KMS-11 (cell line): ENCODE data around the gene DET1.

ENCODE experiments used
- H2AFZ ChIP-seq: fragments of 200-600 bp; sonication (generic); 2 replicates; pipeline ENCODE4 v1.6.1; 2016; ENCODE audit warnings: antibody characterized with exemption, mixed run types, low read depth
- H3K27ac ChIP-seq: fragments of 200-600 bp; sonication (generic); 2 replicates; pipeline ENCODE4 v1.6.1; 2016; ENCODE audit warnings: mild to moderate bottlenecking, mixed run types
- H3K27me3 ChIP-seq: fragments of 200-600 bp; sonication (generic); 2 replicates; pipeline ENCODE4 v1.6.1; 2017; ENCODE audit warnings: mild to moderate bottlenecking, low read depth, mixed run types, moderate library complexity; ENCODE audit not compliant: insufficient read depth
- H3K36me3 ChIP-seq: fragments of 200-600 bp; sonication (generic); 2 replicates; pipeline ENCODE4 v1.6.1; 2017; ENCODE audit warnings: mild to moderate bottlenecking, mixed run types; ENCODE audit not compliant: insufficient read depth
- H3K4me1 ChIP-seq: fragments of 200-600 bp; sonication (generic); 2 replicates; pipeline ENCODE4 v1.6.1; 2016; ENCODE audit warnings: mild to moderate bottlenecking, low read depth, mixed run types; ENCODE audit not compliant: poor library complexity, severe bottlenecking
- H3K4me2 ChIP-seq: fragments of 200-600 bp; sonication (generic); 2 replicates; pipeline ENCODE4 v1.7.0; 2016; ENCODE audit warnings: mild to moderate bottlenecking, mixed run types
- H3K4me3 ChIP-seq: fragments of 200-600 bp; sonication (generic); IDR thresholded peaks from 2 replicates; pipeline ENCODE4 v1.6.1; 2017; ENCODE audit warnings: low read depth, low read length, mixed read lengths; ENCODE audit not compliant: insufficient read depth
- H3K79me2 ChIP-seq: fragments of 200-600 bp; sonication (generic); 2 replicates; pipeline ENCODE4 v1.6.1; 2016; ENCODE audit warnings: low read depth, mixed run types; ENCODE audit not compliant: insufficient read depth
- H3K9ac ChIP-seq: fragments of 200-600 bp; sonication (generic); 2 replicates; pipeline ENCODE4 v1.6.1; 2016; ENCODE audit warnings: mild to moderate bottlenecking, mixed run types
- H4K20me1 ChIP-seq: fragments of 200-600 bp; sonication (generic); 2 replicates; pipeline ENCODE4 v1.6.1; 2016; ENCODE audit warnings: mild to moderate bottlenecking, mixed run types; ENCODE audit not compliant: insufficient read depth
- TF ChIP-seq, protein P1 (sequence below): fragments of 200-600 bp; sonication (generic); conservative IDR thresholded peaks from 2 replicates; pipeline ENCODE4 v1.6.1; 2017; ENCODE audit warnings: low read depth, mild to moderate bottlenecking, antibody characterized with exemption, low read length, moderate library complexity, mixed read lengths

DET1 gene

DNA sequence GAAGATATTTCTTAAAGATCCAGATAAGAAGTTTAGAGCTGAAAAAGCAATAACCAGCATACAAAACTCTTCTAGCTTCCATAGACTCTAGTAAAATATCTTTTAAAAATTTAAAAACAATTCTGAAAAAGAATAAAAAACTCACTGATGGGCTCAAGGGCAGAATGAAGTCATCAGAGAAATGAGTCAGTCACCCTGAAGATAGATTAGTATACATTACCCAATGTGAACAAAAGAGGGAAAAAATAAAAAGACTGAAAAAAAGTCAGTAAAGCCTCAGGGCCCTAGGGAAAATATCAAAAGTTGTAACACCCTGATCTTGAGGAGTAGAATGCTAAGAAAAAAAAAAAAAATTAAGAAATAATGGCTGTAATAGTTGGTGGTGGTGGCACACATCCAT, 11.4 kb downstream of the DET1 start:
- TF ChIP-seq, protein P1, sequence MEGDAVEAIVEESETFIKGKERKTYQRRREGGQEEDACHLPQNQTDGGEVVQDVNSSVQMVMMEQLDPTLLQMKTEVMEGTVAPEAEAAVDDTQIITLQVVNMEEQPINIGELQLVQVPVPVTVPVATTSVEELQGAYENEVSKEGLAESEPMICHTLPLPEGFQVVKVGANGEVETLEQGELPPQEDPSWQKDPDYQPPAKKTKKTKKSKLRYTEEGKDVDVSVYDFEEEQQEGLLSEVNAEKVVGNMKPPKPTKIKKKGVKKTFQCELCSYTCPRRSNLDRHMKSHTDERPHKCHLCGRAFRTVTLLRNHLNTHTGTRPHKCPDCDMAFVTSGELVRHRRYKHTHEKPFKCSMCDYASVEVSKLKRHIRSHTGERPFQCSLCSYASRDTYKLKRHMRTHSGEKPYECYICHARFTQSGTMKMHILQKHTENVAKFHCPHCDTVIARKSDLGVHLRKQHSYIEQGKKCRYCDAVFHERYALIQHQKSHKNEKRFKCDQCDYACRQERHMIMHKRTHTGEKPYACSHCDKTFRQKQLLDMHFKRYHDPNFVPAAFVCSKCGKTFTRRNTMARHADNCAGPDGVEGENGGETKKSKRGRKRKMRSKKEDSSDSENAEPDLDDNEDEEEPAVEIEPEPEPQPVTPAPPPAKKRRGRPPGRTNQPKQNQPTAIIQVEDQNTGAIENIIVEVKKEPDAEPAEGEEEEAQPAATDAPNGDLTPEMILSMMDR = no peak
- no peak overlapping the region for H3K27ac ChIP-seq

DNA sequence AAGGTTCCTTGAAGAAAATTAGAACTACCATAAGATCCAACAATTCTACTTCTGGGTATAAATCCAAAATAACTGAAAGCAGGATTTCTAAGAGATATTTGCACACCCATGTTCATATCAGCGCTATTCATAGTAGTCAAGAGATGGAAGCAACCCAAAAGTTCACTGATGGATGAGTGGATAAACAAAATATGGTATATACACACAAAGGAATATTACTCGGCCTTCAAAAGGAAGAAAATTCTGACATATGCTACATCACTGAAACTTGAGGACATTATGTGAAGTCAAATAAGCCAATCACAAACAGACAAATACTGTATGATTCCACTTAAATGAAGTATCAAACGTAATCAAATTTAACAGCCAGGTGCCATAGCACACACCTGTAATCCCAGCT, 13.1 kb downstream of the DET1 start:
- Histone ChIP-seq H3K79me2 (no peaks in the 10 kb centered on the region), H3K4me2 (no peak overlapping the region), H3K27me3 (no peaks in the 10 kb centered on the region), H4K20me1 (no peaks in the 10 kb centered on the region), H3K9ac (no peak overlapping the region), H2AFZ (no peak overlapping the region), H3K4me3 (no peak overlapping the region), H3K4me1 (no peaks in the 10 kb centered on the region), H3K27ac (no peak overlapping the region), H3K36me3 (no peaks in the 10 kb centered on the region)
- TF ChIP-seq, protein P1 = no peak

More for the DNA sequence above, 11.4 kb downstream of the DET1 start:
- Histone ChIP-seq H3K9ac (no peak overlapping the region), H3K4me1 (no peaks in the 10 kb centered on the region), H3K36me3 (no peaks in the 10 kb centered on the region), H2AFZ (no peak overlapping the region), H3K4me2 (no peak overlapping the region), H3K79me2 (no peaks in the 10 kb centered on the region), H3K4me3 (no peak overlapping the region), H4K20me1 (no peaks in the 10 kb centered on the region), H3K27me3 (no peaks in the 10 kb centered on the region)

DNA sequence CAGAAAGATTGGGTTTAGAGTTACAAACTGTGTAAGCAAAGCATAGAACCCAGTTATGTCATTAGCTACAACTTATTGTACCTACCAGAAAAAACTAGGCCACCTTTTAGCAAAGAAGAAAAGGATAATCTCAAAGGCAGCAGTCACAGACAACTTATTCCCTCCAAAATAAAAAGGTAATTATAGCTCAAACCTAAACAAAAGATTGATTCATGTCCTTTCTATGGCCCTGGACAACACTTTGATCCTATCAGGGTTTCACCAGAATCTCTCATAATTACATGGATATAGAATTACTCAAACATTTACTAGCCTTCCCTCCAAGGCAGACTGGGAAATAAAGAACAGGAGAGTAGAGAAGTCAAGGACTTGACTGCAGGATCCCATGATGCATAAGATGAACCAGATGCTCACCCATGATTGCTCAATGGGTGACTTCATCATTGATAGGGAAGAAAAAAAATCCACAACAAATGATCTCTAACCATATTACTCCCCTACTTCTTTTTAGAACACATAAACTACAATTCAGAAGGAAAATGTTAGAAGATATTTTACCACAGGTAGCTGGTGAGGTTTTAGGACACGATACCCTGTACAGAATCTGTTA, 17.4 kb downstream of the DET1 start:
- Histone ChIP-seq H3K9ac (no peak overlapping the region), H3K4me1 (no peaks in the 10 kb centered on the region), H2AFZ (no peak overlapping the region), H4K20me1 (no peaks in the 10 kb centered on the region), H3K27ac (no peak overlapping the region), H3K79me2 (no peaks in the 10 kb centered on the region), H3K27me3 (no peaks in the 10 kb centered on the region), H3K36me3 (no peaks in the 10 kb centered on the region), H3K4me2 (no peak overlapping the region), H3K4me3 (no peak overlapping the region)
- TF ChIP-seq, protein P1 = no peak

DNA sequence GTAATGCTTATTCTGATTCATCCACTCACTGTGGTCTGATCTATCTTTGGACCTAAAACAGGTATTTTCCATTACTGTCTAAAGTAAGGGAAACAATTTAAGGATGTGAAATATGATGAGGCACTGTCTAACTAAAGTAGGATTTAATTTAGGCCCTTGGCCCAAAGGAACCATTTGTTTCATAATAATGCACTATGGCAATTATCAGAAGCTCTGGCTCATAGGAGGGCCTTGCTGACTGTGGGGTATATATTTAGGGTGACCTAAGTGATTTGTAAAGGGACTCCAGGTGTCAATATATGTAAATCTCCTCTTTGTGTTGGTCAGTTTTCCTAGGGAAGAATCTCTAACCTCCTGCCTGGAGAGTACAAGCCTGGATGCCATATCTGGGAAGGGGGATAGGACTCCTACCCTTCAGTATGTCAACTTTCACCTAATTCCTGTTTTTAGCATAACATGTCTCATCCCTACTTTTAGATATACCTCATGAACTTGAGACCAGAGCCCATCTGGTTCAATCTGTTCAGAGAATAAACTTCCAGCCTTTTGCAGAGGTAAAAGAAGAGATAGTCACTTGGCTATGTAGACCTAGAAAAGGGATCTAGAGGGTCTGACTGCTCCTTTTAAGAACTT, 20.1 kb downstream of the DET1 start:
- H3K4me1 ChIP-seq = no peaks in the 10 kb centered on the region
- no peaks in the 10 kb centered on the region for H3K27me3 ChIP-seq
- no peaks in the 10 kb centered on the region for H3K79me2 ChIP-seq
- H3K9ac ChIP-seq = no peak overlapping the region
- TF ChIP-seq, protein P1 = no peak
- H4K20me1 ChIP-seq = no peaks in the 10 kb centered on the region
- no peak overlapping the region for H2AFZ ChIP-seq
- no peak overlapping the region for H3K4me2 ChIP-seq
- no peaks in the 10 kb centered on the region for H3K36me3 ChIP-seq
- no peak overlapping the region for H3K27ac ChIP-seq
- H3K4me3 ChIP-seq = no peak overlapping the region
